A549 (cell line): Measurements from ENCODE around the gene BCAS4. TPM values are rescaled to one million over a fixed set of nuclear protein-coding genes. Genes with fewer than 3 reads are reported as not detected.

Experiments used
- ATAC-seq, 2 experiments: fragments of 200-7000 bp in 1 of 2; fragments of >200 bp in 1 of 2; cut with Nextera tagmentation in 1 of 2; cut with Tn5 transposase in 1 of 2; 3 replicates each; pipeline versions ENCODE4 v1.8.0 to v1.9.1; 2018 to 2020; ENCODE audit warnings: mild to moderate bottlenecking in 1 of 2, moderate library complexity in 1 of 2
- CTCF ChIA-PET: fragments of 300-600 bp; sonication (Branson Sonifier 250); formaldehyde crosslinking; extraction: SDS; loops from one replicate; lab custom pipeline; 2021; ENCODE audit warnings: antibody characterized with exemption, inconsistent platforms; lab: Yijun Ruan, JAX
- POLR2A ChIA-PET: fragments of 350-600 bp; formaldehyde crosslinking; extraction: SDS; loops from one replicate; lab custom pipeline; 2021; ENCODE audit warnings: antibody characterized with exemption, inconsistent platforms; lab: Yijun Ruan, JAX
- DNase-seq, 2 experiments: peaks; one replicate each; pipeline versions ENCODE4 v3.0.0 to v3.0.0-alpha.2; 2011 to 2016; ENCODE audit warnings: low read depth in 1 of 2, low spot score in 1 of 2
- FAIRE-seq: peaks from 2 replicates; lab custom pipeline; 2011; peaks lifted over from hg19 to GRCh38; lab: Jason Lieb, UNC
- H3K27ac ChIP-seq, 2 experiments: fragments of >200 bp; sonication (Bioruptor Twin); formaldehyde crosslinking; 3 replicates each; pipeline ENCODE4 v1.5.1; 2016 to 2017
- H3K4me1 ChIP-seq: fragments of >200 bp; sonication (Bioruptor Twin); formaldehyde crosslinking; 3 replicates; pipeline ENCODE4 v1.6.1; 2016
- H3K4me2 ChIP-seq: fragments of >200 bp; sonication (Bioruptor Twin); formaldehyde crosslinking; 3 replicates; pipeline ENCODE4 v1.6.1; 2016
- H3K4me3 ChIP-seq: fragments of >200 bp; sonication (Bioruptor Twin); formaldehyde crosslinking; 3 replicates; pipeline ENCODE4 v1.5.1; 2016
- H3K9me3 ChIP-seq: fragments of >200 bp; sonication (Bioruptor Twin); formaldehyde crosslinking; 3 replicates; pipeline ENCODE4 v1.6.1; 2016
- CBX2 ChIP-seq: fragments of 200-600 bp; sonication (generic); IDR thresholded peaks from 2 replicates; pipeline ENCODE4 v1.6.1; 2016; ENCODE audit warnings: low read depth, mild to moderate bottlenecking, borderline replicate concordance
- CEBPB ChIP-seq, 2 experiments: fragments of >200 bp in 1 of 2; sonication (Bioruptor Twin) in 1 of 2; formaldehyde crosslinking in 1 of 2; IDR thresholded peaks; 2 replicates each; pipeline ENCODE4 v1.6.1; 2012 to 2016
- CHD2 ChIP-seq: fragments of 150-350 bp; IDR thresholded peaks from 2 replicates; pipeline ENCODE4 v1.6.1; 2014; ENCODE audit warnings: low read length; ENCODE audit not compliant: partially characterized antibody
- EP300 ChIP-seq, 2 experiments: fragments of >200 bp; sonication (Bioruptor Twin); formaldehyde crosslinking; IDR thresholded peaks; 2 replicates in 1 of 2; 3 replicates in 1 of 2; pipeline ENCODE4 v1.6.1; 2016 to 2017
- FOSL2 ChIP-seq, 2 experiments: fragments of 450-650 bp in 1 of 2; fragments of >200 bp in 1 of 2; sonication (Bioruptor Twin) in 1 of 2; formaldehyde crosslinking; IDR thresholded peaks; 2 replicates each; pipeline versions ENCODE4 v1.5.0 to v1.6.1; 2016 to 2020; ENCODE audit warnings: mild to moderate bottlenecking in 1 of 2, moderate library complexity in 1 of 2
- GATA3 ChIP-seq: IDR thresholded peaks from 2 replicates; pipeline ENCODE4 v1.6.1; 2012; ENCODE audit warnings: borderline replicate concordance
- HEYL ChIP-seq: fragments of 250-450 bp; sonication (Bioruptor Pico); IDR thresholded peaks from 2 replicates; pipeline ENCODE4 v1.8.0; 2021; ENCODE audit warnings: mild to moderate bottlenecking, moderate library complexity
- HOXA7 ChIP-seq: fragments of 250-450 bp; sonication (Bioruptor Pico); IDR thresholded peaks from 2 replicates; pipeline ENCODE4 v1.5.0; 2020; ENCODE audit warnings: mild to moderate bottlenecking, moderate library complexity
- HOXB13 ChIP-seq: fragments of 250-450 bp; sonication (Bioruptor Pico); IDR thresholded peaks from 2 replicates; pipeline ENCODE4 v1.5.0; 2020; ENCODE audit warnings: low read depth, mild to moderate bottlenecking, moderate library complexity
- HOXB5 ChIP-seq: fragments of 250-450 bp; sonication (Bioruptor Pico); IDR thresholded peaks from 2 replicates; pipeline ENCODE4 v1.5.0; 2020; ENCODE audit warnings: mild to moderate bottlenecking, moderate library complexity
- MAFK ChIP-seq: fragments of 450-650 bp; IDR thresholded peaks from 2 replicates; pipeline ENCODE4 v1.6.1; 2014; ENCODE audit not compliant: partially characterized antibody
- MYC ChIP-seq: IDR thresholded peaks from 2 replicates; pipeline ENCODE4 v1.6.1; 2012; ENCODE audit warnings: mild to moderate bottlenecking, inconsistent platforms, low read length, improper control_type of control experiment, borderline replicate concordance
- NPAS2 ChIP-seq: fragments of 250-450 bp; sonication (Bioruptor Pico); IDR thresholded peaks from 2 replicates; pipeline ENCODE4 v1.8.0; 2022; ENCODE audit warnings: mild to moderate bottlenecking, moderate library complexity, borderline replicate concordance
- POLR2AphosphoS2 ChIP-seq: conservative IDR thresholded peaks from 2 replicates; pipeline ENCODE4 v1.6.1; 2012; ENCODE audit warnings: low read length, improper control_type of control experiment, inconsistent platforms
- TFCP2L1 ChIP-seq: fragments of 250-450 bp; sonication (Bioruptor Pico); IDR thresholded peaks from 2 replicates; pipeline ENCODE4 v1.5.0; 2021; ENCODE audit warnings: mild to moderate bottlenecking
- WGBS: methylation state at CpG from one replicate; pipeline ENCODE4 v1.1.6; 2017; ENCODE audit errors: missing lambda C conversion rate; 5-methylcytosine and 5-hydroxymethylcytosine counted together
- polyA plus RNA-seq, 4 experiments: library from polyadenylated mRNA; depleted of rRNA in 3 of 4; stranded (reverse); fragments of >200 nt; fragmentation: RNase III in 1 of 4; extraction: RNeasy Plus Mini Kit Qiagen cat#74134 plus additional on column Dnase treatment in 1 of 4; gene quantifications; 2 replicates in 3 of 4; 3 replicates in 1 of 4; pipeline ENCODE4 v1.2.3, GENCODE V29; 2011 to 2017
- TF ChIP-seq, protein P1 (sequence below): fragments of >200 bp; sonication (Bioruptor Twin); formaldehyde crosslinking; IDR thresholded peaks from 3 replicates; pipeline ENCODE4 v1.6.1; 2016
- TF ChIP-seq, protein P2 (sequence below): fragments of >200 bp; sonication (Bioruptor Twin); formaldehyde crosslinking; IDR thresholded peaks from 2 replicates; pipeline ENCODE4 v1.6.1; 2016
- TF ChIP-seq, protein P3 (sequence below): IDR thresholded peaks from 2 replicates; pipeline ENCODE4 v1.6.1; 2012
- TF ChIP-seq, protein P4 (sequence below): fragments of 250-450 bp; sonication (Bioruptor Pico); IDR thresholded peaks from 2 replicates; pipeline ENCODE4 v1.5.0; 2020; ENCODE audit warnings: low read depth, mild to moderate bottlenecking, moderate library complexity
- TF ChIP-seq, protein P5 (sequence below): fragments of 150-350 bp; IDR thresholded peaks from 2 replicates; pipeline ENCODE4 v1.6.1; 2014; ENCODE audit warnings: low read depth, mild to moderate bottlenecking, low read length

The BCAS4 gene
- polyA plus RNA-seq, 2 of the 4 experiments (the other 2 are of a cell fraction), result 16.9 to 48.4 TPM

DNA sequence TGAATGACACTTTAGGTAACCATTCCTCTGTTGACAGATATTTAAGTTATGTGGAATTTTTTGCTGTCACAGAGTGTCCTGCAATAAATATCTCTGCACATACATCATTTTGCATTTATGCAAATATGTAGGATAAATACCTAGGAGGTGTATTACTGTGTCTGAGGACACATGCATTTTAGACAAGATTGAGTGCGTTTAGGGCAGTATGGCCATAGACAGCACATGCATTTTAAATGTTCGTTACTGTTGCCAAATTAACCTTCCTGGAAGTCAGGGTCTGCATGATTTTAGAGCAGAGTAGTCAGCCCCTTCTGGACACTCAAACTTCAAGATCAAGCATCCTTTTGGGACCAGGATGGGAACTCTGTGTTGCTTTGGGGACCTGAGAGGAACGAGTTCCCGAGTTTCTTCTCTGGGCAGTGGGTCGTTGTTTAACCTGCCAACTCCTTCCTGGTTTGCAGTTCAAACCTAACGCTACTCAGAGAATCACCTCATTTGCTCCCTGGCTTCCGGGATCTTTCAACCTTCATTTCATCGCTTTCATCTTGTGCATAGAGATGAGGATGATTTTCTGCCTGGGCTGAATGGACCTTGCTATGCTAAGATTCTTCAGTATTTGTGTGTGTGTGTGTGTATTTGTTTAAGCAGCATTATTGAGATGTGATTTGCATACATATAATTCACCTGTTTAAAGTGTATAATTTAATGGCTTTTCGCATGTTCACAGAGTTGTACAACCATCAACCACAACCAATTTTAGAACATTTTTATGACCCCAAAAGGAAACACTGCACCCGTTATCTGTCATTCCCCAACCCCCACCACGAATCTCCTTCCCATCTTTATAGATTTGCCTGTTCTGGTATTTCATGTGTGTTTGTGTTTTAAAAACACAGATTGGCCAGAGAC is 9.8 kb downstream of the BCAS4 start (continued):
- TF ChIP-seq, protein P1, sequence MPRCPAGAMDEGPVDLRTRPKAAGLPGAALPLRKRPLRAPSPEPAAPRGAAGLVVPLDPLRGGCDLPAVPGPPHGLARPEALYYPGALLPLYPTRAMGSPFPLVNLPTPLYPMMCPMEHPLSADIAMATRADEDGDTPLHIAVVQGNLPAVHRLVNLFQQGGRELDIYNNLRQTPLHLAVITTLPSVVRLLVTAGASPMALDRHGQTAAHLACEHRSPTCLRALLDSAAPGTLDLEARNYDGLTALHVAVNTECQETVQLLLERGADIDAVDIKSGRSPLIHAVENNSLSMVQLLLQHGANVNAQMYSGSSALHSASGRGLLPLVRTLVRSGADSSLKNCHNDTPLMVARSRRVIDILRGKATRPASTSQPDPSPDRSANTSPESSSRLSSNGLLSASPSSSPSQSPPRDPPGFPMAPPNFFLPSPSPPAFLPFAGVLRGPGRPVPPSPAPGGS, result no peak

DNA sequence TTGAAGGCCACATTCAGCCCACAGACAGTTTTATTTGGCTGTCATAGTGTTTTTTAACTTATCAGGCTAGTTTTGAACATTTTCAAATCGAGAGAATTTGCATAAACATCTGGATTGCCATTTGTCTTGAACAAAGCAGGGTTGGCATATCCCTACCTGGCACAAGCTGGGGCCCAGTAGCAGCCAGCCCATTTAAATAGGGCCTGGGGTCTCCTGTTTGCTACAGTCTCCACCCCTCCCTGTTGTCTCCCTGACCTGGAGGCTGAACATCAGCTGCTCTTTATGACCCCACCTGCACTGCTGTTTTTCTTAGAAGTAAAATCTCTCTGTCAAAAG is 10.5 kb downstream of the BCAS4 start:
- TF ChIP-seq CHD2 (no peak), HEYL (CRISPR knock-in tag) (no peak), HOXB13 (CRISPR knock-in tag) (no peak), GATA3 (no peak), CEBPB (IDR thresholded peaks at IDR 0.05) (no peak), MYC (no peak), NPAS2 (no peak)
- TF ChIP-seq, protein P2, sequence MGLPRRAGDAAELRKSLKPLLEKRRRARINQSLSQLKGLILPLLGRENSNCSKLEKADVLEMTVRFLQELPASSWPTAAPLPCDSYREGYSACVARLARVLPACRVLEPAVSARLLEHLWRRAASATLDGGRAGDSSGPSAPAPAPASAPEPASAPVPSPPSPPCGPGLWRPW, result no peak
- TF ChIP-seq, protein P3, sequence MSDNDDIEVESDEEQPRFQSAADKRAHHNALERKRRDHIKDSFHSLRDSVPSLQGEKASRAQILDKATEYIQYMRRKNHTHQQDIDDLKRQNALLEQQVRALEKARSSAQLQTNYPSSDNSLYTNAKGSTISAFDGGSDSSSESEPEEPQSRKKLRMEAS, result no peak
- H3K27ac ChIP-seq, result no peak overlapping the region
- H3K4me2 ChIP-seq, result no peak overlapping the region
- no peaks in the 10 kb centered on the region for H3K9me3 ChIP-seq
- H3K4me3 ChIP-seq, result no peak overlapping the region
- FAIRE-seq, result no peak
- ChIA-PET CTCF (interaction anchor here (2.1 kb wide), 1 partner anchor 11 kb away, joined by 14 read pairs; the partner anchor contains the start of gene BCAS4), POLR2A (no interaction called here)
- H3K4me1 ChIP-seq, result no peaks in the 10 kb centered on the region
- no peak for ATAC-seq
- WGBS, result 83% methylated on average over 1 of the region's 1 CpG
- no peak for DNase-seq

DNA sequence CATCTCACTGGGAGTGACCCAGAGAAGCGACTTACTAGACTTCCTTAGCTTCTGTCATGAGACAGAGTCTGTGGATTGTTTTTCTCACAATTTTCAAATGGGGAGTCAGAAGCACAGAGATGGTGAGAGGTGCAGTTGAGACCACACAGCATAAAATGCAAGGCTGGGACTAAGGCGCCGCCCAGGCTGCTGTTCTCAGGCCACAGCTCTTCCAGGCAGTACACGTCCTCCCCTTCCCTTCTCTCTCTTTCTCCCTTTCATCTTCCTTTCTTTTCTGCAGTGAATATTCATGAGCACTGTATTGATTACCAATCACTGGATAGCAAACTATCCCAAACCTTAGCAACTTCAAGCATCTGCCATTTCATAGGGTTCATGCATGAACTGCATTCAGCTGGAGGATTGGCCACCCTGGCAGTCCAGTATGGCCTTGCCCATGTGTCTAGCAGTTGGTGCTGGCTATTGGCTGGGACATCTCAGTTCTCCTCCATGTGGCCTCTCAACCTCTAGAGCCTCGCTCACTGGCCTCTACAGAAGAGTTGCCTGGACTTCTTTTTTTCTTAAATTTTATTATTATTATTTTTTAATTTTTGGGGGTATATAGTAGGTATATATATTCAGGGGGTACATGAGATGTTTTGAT is 11.4 kb downstream of the BCAS4 start:
- no peak for FAIRE-seq
- Histone ChIP-seq H3K27ac (no peak overlapping the region), H3K4me2 (no peak overlapping the region), H3K4me1 (no peaks in the 10 kb centered on the region), H3K4me3 (no peak overlapping the region), H3K9me3 (no peaks in the 10 kb centered on the region)
- TF ChIP-seq CHD2 (no peak), EP300 (IDR thresholded peaks at IDR 0.05) (no peak), FOSL2 (IDR thresholded peaks at IDR 0.05) (no peak), FOSL2 (CRISPR knock-in tag; IDR thresholded peaks at IDR 0.05) (no peak), MAFK (no peak), HOXB13 (CRISPR knock-in tag) (no peak), NPAS2 (no peak), MYC (no peak), HOXB5 (CRISPR knock-in tag) (no peak), POLR2AphosphoS2 (no peak), CBX2 (no peak), TFCP2L1 (CRISPR knock-in tag) (no peak), HOXA7 (CRISPR knock-in tag) (no peak)
- TF ChIP-seq, protein P4, sequence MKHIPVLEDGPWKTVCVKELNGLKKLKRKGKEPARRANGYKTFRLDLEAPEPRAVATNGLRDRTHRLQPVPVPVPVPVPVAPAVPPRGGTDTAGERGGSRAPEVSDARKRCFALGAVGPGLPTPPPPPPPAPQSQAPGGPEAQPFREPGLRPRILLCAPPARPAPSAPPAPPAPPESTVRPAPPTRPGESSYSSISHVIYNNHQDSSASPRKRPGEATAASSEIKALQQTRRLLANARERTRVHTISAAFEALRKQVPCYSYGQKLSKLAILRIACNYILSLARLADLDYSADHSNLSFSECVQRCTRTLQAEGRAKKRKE (CRISPR knock-in tag), result no peak
- TF ChIP-seq, protein P5, sequence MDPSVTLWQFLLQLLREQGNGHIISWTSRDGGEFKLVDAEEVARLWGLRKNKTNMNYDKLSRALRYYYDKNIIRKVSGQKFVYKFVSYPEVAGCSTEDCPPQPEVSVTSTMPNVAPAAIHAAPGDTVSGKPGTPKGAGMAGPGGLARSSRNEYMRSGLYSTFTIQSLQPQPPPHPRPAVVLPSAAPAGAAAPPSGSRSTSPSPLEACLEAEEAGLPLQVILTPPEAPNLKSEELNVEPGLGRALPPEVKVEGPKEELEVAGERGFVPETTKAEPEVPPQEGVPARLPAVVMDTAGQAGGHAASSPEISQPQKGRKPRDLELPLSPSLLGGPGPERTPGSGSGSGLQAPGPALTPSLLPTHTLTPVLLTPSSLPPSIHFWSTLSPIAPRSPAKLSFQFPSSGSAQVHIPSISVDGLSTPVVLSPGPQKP, result no peak
- no peak for DNase-seq
- 89% methylated on average over 5 of the region's 5 CpGs for WGBS
- POLR2A ChIA-PET, result no interaction called here
- ATAC-seq, result no peak
- CTCF ChIA-PET, result interaction anchor here (0.6 to 2.1 kb wide), 2 partner anchors 11 to 878 kb away, joined by 3 to 14 read pairs; partner anchors contain the start of gene BCAS4
